Hepatocyte (in vitro differentiated cells): Measurements from ENCODE around the gene ORM2.

ENCODE experiments used
- CTCF ChIP-seq: fragments of 200-600 bp; sonication (generic); IDR thresholded peaks from 2 replicates; pipeline ENCODE4 v1.5.1; 2016; ENCODE audit warnings: antibody characterized with exemption, mild to moderate bottlenecking; ENCODE audit not compliant: poor library complexity
- EZH2 ChIP-seq: fragments of 200-600 bp; sonication (generic); IDR thresholded peaks from 2 replicates; pipeline ENCODE4 v1.6.1; 2016; ENCODE audit warnings: antibody characterized with exemption, mild to moderate bottlenecking, borderline replicate concordance
- EZH2phosphoT487 ChIP-seq: fragments of 200-600 bp; sonication (generic); IDR thresholded peaks from one replicate; pipeline ENCODE4 v1.6.1; 2018; ENCODE audit warnings: antibody characterized with exemption, mild to moderate bottlenecking, low read depth, moderate library complexity; ENCODE audit not compliant: unreplicated experiment, severe bottlenecking

DNA sequence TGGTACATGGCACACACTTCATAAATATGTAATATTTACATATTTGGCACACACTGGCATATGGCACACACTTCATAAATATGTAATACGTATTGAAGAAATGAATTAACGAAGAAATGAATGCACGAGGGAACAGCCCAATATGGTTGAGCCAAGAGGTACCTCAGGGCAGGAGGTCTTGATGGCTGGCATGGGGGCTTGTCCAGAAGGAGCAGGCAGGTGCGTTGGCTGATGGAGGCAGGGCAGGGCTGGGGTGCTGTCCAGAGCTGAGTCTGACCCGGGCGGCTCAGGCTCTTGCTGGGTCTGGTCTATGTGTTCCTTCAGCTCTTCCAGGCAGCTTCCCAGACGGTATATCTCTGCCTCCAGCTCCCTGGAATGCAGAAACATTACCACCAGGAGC lies 31.9 kb downstream of the ORM2 start:
- no peak for TF ChIP-seq CTCF
- no peak for TF ChIP-seq EZH2
- no peak for TF ChIP-seq EZH2phosphoT487
